ENCODE results near the gene SIRT4. TPM values are rescaled to one million over a fixed set of nuclear protein-coding genes. Genes with fewer than 3 reads are reported as not detected.

The SIRT4 gene
- total and polyA plus RNA-seq, 2 of the 13 experiments (the other 11 are each of a cell fraction or from before 2014, with no cell fraction given), result 3.4 to 5.8 TPM

DNA sequence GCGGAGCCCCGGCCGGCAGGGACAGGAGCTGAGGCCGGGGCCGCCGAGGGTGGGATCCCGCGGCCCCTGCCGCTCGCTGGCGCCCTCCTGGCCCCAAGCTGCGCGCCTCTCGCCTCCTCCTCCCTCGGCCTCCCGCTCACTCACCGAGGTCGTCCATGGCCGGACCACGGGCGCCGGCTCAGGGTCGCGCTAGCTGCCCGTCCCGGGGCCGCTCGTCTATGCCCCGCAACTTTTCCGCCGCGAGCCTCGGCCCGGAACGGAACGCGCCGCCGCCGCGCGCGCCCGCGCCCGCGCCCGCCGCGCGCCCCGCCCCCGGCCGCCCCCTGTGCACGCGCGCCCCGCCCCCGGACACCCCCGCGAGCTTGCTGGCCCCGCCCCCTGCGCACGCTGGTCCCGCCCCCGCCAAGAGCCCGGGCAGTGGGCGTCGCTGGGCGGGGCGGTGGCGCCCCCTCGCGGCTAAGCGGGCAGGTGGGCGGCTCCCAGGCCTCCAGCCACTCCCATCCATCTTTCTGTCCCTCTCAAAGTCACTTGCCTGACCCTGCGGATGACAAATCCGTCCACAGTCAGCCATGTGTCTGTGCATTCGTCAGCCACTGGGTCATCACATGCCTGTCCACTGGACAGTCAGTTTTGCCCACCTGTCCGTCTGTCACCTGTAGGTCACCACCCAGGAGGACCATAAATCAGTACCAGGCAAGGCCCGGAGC lies 36.5 kb upstream of the SIRT4 start, which contains the start of gene PXN (continued):
- TF ChIP-seq ZNF780A (CRISPR knock-in tag; IDR thresholded peaks at IDR 0.05) (no peak), BCL6 (CRISPR knock-in tag; IDR thresholded peaks at IDR 0.05) (peak; percentile 35), YEATS2 (CRISPR knock-in tag; IDR thresholded peaks at IDR 0.05; ENCODE audit: borderline replicate concordance) (peak; percentile 45; the same call in 1 of the 2 replicates), ZNF747 (CRISPR knock-in tag; IDR thresholded peaks at IDR 0.05; ENCODE audit: borderline replicate concordance) (no peak), SAFB2 (CRISPR knock-in tag; IDR thresholded peaks at IDR 0.05; ENCODE audit: borderline replicate concordance, low read depth) (no peak), RCOR2 (CRISPR knock-in tag; IDR thresholded peaks at IDR 0.05) (no peak), PAWR (CRISPR knock-in tag; IDR thresholded peaks at IDR 0.05; ENCODE audit: borderline replicate concordance) (no peak), ZNF609 (CRISPR knock-in tag; IDR thresholded peaks at IDR 0.05; ENCODE audit: borderline replicate concordance) (0 out of 2 replicates have a peak, but pooled peaks have one; percentile 17), ZZZ3 (CRISPR knock-in tag; IDR thresholded peaks at IDR 0.05; ENCODE audit: borderline replicate concordance) (no peak), ETV6 (CRISPR knock-in tag; conservative IDR thresholded peaks at IDR 0.05) (no peak), ATF2 (CRISPR knock-in tag; IDR thresholded peaks at IDR 0.05) (no peak), MAFG (CRISPR knock-in tag; IDR thresholded peaks at IDR 0.05) (no peak)
- TF ChIP-seq, protein P1, sequence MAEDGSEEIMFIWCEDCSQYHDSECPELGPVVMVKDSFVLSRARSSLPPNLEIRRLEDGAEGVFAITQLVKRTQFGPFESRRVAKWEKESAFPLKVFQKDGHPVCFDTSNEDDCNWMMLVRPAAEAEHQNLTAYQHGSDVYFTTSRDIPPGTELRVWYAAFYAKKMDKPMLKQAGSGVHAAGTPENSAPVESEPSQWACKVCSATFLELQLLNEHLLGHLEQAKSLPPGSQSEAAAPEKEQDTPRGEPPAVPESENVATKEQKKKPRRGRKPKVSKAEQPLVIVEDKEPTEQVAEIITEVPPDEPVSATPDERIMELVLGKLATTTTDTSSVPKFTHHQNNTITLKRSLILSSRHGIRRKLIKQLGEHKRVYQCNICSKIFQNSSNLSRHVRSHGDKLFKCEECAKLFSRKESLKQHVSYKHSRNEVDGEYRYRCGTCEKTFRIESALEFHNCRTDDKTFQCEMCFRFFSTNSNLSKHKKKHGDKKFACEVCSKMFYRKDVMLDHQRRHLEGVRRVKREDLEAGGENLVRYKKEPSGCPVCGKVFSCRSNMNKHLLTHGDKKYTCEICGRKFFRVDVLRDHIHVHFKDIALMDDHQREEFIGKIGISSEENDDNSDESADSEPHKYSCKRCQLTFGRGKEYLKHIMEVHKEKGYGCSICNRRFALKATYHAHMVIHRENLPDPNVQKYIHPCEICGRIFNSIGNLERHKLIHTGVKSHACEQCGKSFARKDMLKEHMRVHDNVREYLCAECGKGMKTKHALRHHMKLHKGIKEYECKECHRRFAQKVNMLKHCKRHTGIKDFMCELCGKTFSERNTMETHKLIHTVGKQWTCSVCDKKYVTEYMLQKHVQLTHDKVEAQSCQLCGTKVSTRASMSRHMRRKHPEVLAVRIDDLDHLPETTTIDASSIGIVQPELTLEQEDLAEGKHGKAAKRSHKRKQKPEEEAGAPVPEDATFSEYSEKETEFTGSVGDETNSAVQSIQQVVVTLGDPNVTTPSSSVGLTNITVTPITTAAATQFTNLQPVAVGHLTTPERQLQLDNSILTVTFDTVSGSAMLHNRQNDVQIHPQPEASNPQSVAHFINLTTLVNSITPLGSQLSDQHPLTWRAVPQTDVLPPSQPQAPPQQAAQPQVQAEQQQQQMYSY (CRISPR knock-in tag; IDR thresholded peaks at IDR 0.05), result no peak
- TF ChIP-seq, protein P2, sequence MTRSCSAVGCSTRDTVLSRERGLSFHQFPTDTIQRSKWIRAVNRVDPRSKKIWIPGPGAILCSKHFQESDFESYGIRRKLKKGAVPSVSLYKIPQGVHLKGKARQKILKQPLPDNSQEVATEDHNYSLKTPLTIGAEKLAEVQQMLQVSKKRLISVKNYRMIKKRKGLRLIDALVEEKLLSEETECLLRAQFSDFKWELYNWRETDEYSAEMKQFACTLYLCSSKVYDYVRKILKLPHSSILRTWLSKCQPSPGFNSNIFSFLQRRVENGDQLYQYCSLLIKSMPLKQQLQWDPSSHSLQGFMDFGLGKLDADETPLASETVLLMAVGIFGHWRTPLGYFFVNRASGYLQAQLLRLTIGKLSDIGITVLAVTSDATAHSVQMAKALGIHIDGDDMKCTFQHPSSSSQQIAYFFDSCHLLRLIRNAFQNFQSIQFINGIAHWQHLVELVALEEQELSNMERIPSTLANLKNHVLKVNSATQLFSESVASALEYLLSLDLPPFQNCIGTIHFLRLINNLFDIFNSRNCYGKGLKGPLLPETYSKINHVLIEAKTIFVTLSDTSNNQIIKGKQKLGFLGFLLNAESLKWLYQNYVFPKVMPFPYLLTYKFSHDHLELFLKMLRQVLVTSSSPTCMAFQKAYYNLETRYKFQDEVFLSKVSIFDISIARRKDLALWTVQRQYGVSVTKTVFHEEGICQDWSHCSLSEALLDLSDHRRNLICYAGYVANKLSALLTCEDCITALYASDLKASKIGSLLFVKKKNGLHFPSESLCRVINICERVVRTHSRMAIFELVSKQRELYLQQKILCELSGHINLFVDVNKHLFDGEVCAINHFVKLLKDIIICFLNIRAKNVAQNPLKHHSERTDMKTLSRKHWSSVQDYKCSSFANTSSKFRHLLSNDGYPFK (CRISPR knock-in tag; IDR thresholded peaks at IDR 0.05; ENCODE audit: borderline replicate concordance), result no peak

Measured in HepG2 (cell line).